ENCODE measurements around the gene CT55. TPM values are rescaled to one million over a fixed set of nuclear protein-coding genes. Genes with fewer than 3 reads are reported as not detected.

Gene CT55
- total RNA-seq (2022; extraction: Qiagen RNA extraction): not detected in 5 replicates

DNA sequence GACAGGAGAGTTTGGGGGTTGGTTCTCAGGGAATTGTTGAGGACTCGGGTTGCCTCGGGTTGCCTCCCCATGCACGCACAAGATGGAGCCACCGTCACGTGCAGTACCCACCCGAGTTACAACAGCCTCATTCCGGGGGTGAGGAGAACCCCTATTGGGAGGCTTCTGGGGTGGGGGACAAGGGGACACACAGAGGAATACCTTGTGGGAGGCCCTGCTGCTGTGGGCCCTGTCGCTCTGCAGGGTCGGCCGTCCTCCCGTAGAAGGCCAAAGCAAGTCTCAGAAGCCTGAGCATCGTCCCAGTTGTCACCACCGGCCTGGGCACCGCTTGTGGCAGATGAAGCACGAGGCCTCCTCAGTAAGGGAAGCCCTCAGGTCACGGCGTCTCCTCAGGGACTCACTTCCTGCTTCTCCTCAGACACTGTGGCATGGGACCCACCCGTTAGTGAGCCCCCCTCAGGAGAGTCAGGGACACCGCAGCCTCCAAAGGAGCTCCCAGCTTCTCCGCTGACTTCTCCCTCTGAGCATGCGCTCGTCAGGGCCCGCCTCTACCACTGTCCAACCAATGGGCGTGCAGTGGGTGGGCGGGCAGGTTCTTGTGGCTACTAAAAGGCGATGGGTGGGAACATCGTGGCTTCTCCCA is at the start of gene CT55:
Gene CT55 (minus strand): TSS at position 522 of the 643 bp plus-strand sequence. CDS start 227 bp downstream, at position 295.

DNA sequence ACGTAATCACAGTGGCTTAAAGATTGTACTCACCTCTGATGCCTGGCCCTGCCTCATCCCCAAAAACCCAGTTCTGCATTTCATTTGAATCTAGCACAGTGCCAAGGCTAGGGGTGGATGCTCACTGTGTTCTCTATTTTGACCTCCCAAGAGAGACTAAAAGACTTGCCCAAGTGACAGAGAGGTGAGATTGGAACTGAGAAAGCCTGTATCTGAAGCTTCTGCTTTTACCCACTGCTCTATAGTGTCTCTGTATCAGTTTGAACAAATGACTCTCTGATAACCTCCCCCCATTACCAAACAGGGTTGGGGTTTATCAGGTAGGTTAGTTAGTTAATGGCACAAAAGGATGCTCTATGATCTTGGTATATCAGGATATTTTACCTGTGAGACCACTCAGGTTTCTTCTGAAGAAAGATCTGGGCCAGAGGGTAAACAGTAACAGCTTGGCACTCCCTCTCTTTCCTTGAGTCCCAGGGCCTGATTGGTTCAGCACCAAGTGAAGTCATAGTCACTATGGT is 51.1 kb downstream of the CT55 start, which contains the start of gene ETDB:
Gene ETDB (minus strand): TSS at position 471 of the 521 bp plus-strand sequence. CDS start 1,265 bp downstream, outside the sequence.

Other genes with a start within 250 kb of the CT55 start
- gene SMIM10, start 180.4 kb downstream of the CT55 start, total RNA-seq (2022; extraction: Qiagen RNA extraction): 0.05 to 0.14 TPM (median 0.08 TPM) in 5 replicates
- 8.2 to 10.3 TPM (median 9.4 TPM) in 5 replicates for gene RTL8B, start 148.9 kb downstream of the CT55 start, total RNA-seq (2022; extraction: Qiagen RNA extraction)
- 144 to 214 TPM (median 206 TPM) in 5 replicates for gene RTL8C, start 139.0 kb downstream of the CT55 start, total RNA-seq (2022; extraction: Qiagen RNA extraction)
- 152 to 188 TPM (median 179 TPM) in 5 replicates for gene RTL8A, start 119.3 kb downstream of the CT55 start, total RNA-seq (2022; extraction: Qiagen RNA extraction)
- 0.06 to 0.15 TPM (median 0.07 TPM) in 5 replicates for gene SMIM10L2B, start 72.7 kb downstream of the CT55 start, total RNA-seq (2022; extraction: Qiagen RNA extraction)
- gene ETDB, start 50.9 kb downstream of the CT55 start, total RNA-seq (2022; extraction: Qiagen RNA extraction): not detected in 5 replicates
- not detected in 5 replicates for gene ETDA, start 80.7 kb upstream of the CT55 start, total RNA-seq (2022; extraction: Qiagen RNA extraction)
- gene ETDC, start 138.1 kb upstream of the CT55 start, total RNA-seq (2022; extraction: Qiagen RNA extraction): not detected in 5 replicates
- gene ZNF75D, start 172.7 kb upstream of the CT55 start, total RNA-seq (2022; extraction: Qiagen RNA extraction): 3.1 to 4.1 TPM (median 3.5 TPM) in 5 replicates
- 3.0 to 4.0 TPM (median 3.5 TPM) in 5 replicates for gene ZNF449, start 173.4 kb upstream of the CT55 start, total RNA-seq (2022; extraction: Qiagen RNA extraction)

Measured in A549 treated with CORT108297 at 1 μM for 4 hours (cell line).